ENCODE results near the gene TEF. TPM values are rescaled to one million over a fixed set of nuclear protein-coding genes. Genes with fewer than 3 reads are reported as not detected.

TEF gene
- total and polyA plus RNA-seq, 9 of the 15 experiments (the other 6 are each of a cell fraction or from before 2014, with no cell fraction given): 0.04 to 3.1 (median 1.2) TPM

- TF ChIP-seq PHF20 (IDR thresholded peaks at IDR 0.05; ENCODE audit: partially characterized antibody): no peak
Measured at GRCh38 chr22:41405588-41405987, 23.8 kb downstream of the TEF start (continued).

GRCh38 chr22:41406410-41406809 is 24.7 kb downstream of the TEF start:
- Histone ChIP-seq H3K4me2 (ENCODE audit: insufficient read depth, low read length) (no peak overlapping the region), H4K20me1 (replicated peaks; ENCODE audit: control insufficient read depth, insufficient read depth, low read length) (no peaks in the 10 kb centered on the region), H3K9me3 (replicated peaks; ENCODE audit: control insufficient read depth, insufficient read depth, low read depth, low read length) (no peaks in the 10 kb centered on the region), H2AFZ (ENCODE audit: low read depth, low read length) (no peak overlapping the region), H3K79me2 (ENCODE audit: control insufficient read depth, insufficient read depth, low read length) (no peaks in the 10 kb centered on the region), H3K9ac (ENCODE audit: insufficient read depth in 1 of 2, low read depth in 2 of 2, low read length in 2 of 2) (no peak overlapping the region), H3K4me1 (replicated peaks in 1 of 2; ENCODE audit: control insufficient read depth in 2 of 2, insufficient read depth in 2 of 2, low read length in 2 of 2) (peaks cover under 1 to 7% of the 10 kb centered on the region in 2 experiments; a peak in 4 of 5 replicates), H3K36me3 (ENCODE audit: control insufficient read depth, insufficient read depth, low read length) (no peaks in the 10 kb centered on the region), H3K4me3 (no peak overlapping the region), H3K27me3 (ENCODE audit: control insufficient read depth in 2 of 2, insufficient read depth in 2 of 2, low read length in 2 of 2) (no peaks in the 10 kb centered on the region), H3K27ac (ENCODE audit: extremely low read depth, low read depth, low read length) (no peak overlapping the region), H3K9me1 (ENCODE audit: control insufficient read depth, insufficient read depth, low read length) (no peaks in the 10 kb centered on the region)
- ChIA-PET POLR2A (interaction anchor here (2.1 kb wide), 1 partner anchor 120 kb away, joined by 4 read pairs; no protein-coding TSS in a partner anchor), CTCF (ENCODE audit: low intra/inter-chr PET ratio) (no interaction called here)
- BruUV-seq (replicated peaks): no TSS peak
- ATAC-seq (no peak), FAIRE-seq (no peak), DNase-seq (ENCODE audit: extremely low read depth in 1 of 4, low spot score in 3 of 4) (no peak)
- intact Hi-C loops (cut with micrococcal nuclease) (no loop called here), in situ Hi-C loops (cut with MboI) (no loop called here)
- TF ChIP-seq ZNF133 (CRISPR knock-in tag; IDR thresholded peaks at IDR 0.05): no peak
- TF ChIP-seq HNRNPH1 (optimal IDR thresholded peaks at IDR 0.05; ENCODE audit: low read depth, low read length): no peak
- TF ChIP-seq SIX5 (IDR thresholded peaks at IDR 0.05; ENCODE audit: borderline replicate concordance in 1 of 2, insufficient read depth in 1 of 2, low read depth in 1 of 2, low read length in 2 of 2): no peak
- TF ChIP-seq LCOR (CRISPR knock-in tag; IDR thresholded peaks at IDR 0.05): no peak
- TF ChIP-seq ZBTB33 (CRISPR knock-in tag; IDR thresholded peaks at IDR 0.05): no peak
- no peak for TF ChIP-seq RB1 (IDR thresholded peaks at IDR 0.05; ENCODE audit: low read depth)
- no peak for TF ChIP-seq ELF4 (CRISPR knock-in tag; IDR thresholded peaks at IDR 0.05)
- no peak for TF ChIP-seq CREB1 (IDR thresholded peaks at IDR 0.05)
- TF ChIP-seq CREB1 (CRISPR knock-in tag; IDR thresholded peaks at IDR 0.05): no peak
